ENCODE measurements around the gene EIPR1.

- TF ChIP-seq CTCF (conservative IDR thresholded peaks at IDR 0.05; ENCODE audit: low read depth in 2 of 2) (no peak), ZNF331 (CRISPR knock-in tag; IDR thresholded peaks at IDR 0.05; ENCODE audit: low read depth) (no peak), POLR2AphosphoS5 (IDR thresholded peaks at IDR 0.05; ENCODE audit: low read depth) (no peak)
These were observed 100.4 kb downstream of the EIPR1 start for GRCh38 chr2:3277050-3277747.
